IMR-90 (cell line): ENCODE data around the gene CCDC70.

Experiments used
- BHLHE40 ChIP-seq: fragments of 150-350 bp; IDR thresholded peaks from 2 replicates; pipeline ENCODE4 v1.6.1; 2016; ENCODE audit warnings: mild to moderate bottlenecking, low read depth, low read length
- CEBPB ChIP-seq: IDR thresholded peaks from 2 replicates; pipeline ENCODE4 v1.6.1; 2012; ENCODE audit warnings: low read depth, low read length, improper control_type of control experiment
- FOS ChIP-seq: fragments of 150-350 bp; IDR thresholded peaks from 2 replicates; pipeline ENCODE4 v1.6.1; 2016; ENCODE audit warnings: low read depth, low read length
- MAFK ChIP-seq: IDR thresholded peaks from 2 replicates; pipeline ENCODE4 v1.6.1; 2012; ENCODE audit warnings: low read depth, low read length, improper control_type of control experiment
- MAZ ChIP-seq: IDR thresholded peaks from 2 replicates; pipeline ENCODE4 v1.6.1; 2012; ENCODE audit warnings: low read depth, mild to moderate bottlenecking, low read length, improper control_type of control experiment, moderate library complexity, borderline replicate concordance
- MXI1 ChIP-seq: IDR thresholded peaks from 2 replicates; pipeline ENCODE4 v1.6.1; 2012; ENCODE audit warnings: low read depth, mild to moderate bottlenecking, low read length, moderate library complexity, borderline replicate concordance
- POLR2A ChIP-seq: IDR thresholded peaks from 2 replicates; pipeline ENCODE4 v1.6.1; 2012; ENCODE audit warnings: mild to moderate bottlenecking, low read depth, low read length
- RAD21 ChIP-seq: IDR thresholded peaks from 2 replicates; pipeline ENCODE4 v1.6.1; 2012; ENCODE audit warnings: low read length, improper control_type of control experiment
- RCOR1 ChIP-seq: IDR thresholded peaks from 2 replicates; pipeline ENCODE4 v1.6.1; 2012; ENCODE audit warnings: mild to moderate bottlenecking, low read length, improper control_type of control experiment; ENCODE audit not compliant: insufficient replicate concordance
- RFX5 ChIP-seq: IDR thresholded peaks from 2 replicates; pipeline ENCODE4 v1.8.0; 2012; ENCODE audit warnings: low read depth, mild to moderate bottlenecking, low read length, moderate library complexity
- SMC3 ChIP-seq: fragments of 150-350 bp; IDR thresholded peaks from 2 replicates; pipeline ENCODE4 v1.6.1; 2016; ENCODE audit warnings: low read depth, mild to moderate bottlenecking, antibody characterized with exemption, low read length, moderate library complexity
- TF ChIP-seq, protein P1 (sequence below): conservative IDR thresholded peaks from 2 replicates; pipeline ENCODE4 v1.5.1; 2012; ENCODE audit warnings: mild to moderate bottlenecking, low read depth, low read length, improper control_type of control experiment
- TF ChIP-seq, protein P2 (sequence below): fragments of 150-350 bp; IDR thresholded peaks from 2 replicates; pipeline ENCODE4 v1.6.1; 2016; ENCODE audit warnings: low read depth, mild to moderate bottlenecking, low read length, moderate library complexity, borderline replicate concordance
- TF ChIP-seq, protein P3 (sequence below): fragments of 150-350 bp; IDR thresholded peaks from 2 replicates; pipeline ENCODE4 v1.6.1; 2017; ENCODE audit warnings: mild to moderate bottlenecking, antibody characterized with exemption, low read length, low read depth

DNA sequence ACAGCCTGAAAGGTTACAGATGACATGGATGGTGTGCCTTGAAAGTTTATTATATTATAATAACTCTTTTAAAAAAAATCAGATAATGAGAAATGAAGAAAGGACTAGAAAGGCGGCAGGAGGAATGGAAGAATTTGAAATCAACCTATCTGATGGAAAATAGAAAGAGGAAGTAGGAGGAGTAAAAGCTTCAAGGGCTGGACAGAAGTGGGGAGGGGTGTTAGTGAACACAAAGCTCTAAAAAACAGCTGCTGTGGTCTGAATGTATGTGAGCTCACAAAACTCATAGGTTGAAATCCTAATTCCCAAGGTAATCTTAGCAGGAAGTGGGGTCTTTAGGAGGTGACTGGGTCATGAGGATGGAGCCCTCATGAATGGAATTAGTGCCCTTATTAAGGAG, 19.5 kb downstream of the CCDC70 start:
- TF ChIP-seq, protein P1, sequence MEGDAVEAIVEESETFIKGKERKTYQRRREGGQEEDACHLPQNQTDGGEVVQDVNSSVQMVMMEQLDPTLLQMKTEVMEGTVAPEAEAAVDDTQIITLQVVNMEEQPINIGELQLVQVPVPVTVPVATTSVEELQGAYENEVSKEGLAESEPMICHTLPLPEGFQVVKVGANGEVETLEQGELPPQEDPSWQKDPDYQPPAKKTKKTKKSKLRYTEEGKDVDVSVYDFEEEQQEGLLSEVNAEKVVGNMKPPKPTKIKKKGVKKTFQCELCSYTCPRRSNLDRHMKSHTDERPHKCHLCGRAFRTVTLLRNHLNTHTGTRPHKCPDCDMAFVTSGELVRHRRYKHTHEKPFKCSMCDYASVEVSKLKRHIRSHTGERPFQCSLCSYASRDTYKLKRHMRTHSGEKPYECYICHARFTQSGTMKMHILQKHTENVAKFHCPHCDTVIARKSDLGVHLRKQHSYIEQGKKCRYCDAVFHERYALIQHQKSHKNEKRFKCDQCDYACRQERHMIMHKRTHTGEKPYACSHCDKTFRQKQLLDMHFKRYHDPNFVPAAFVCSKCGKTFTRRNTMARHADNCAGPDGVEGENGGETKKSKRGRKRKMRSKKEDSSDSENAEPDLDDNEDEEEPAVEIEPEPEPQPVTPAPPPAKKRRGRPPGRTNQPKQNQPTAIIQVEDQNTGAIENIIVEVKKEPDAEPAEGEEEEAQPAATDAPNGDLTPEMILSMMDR = no peak
- no peak for TF ChIP-seq MXI1
- TF ChIP-seq CEBPB = no peak
- TF ChIP-seq RCOR1 = no peak
- no peak for TF ChIP-seq RFX5
- no peak for TF ChIP-seq MAZ
- no peak for TF ChIP-seq POLR2A
- no peak for TF ChIP-seq SMC3
- TF ChIP-seq, protein P2, sequence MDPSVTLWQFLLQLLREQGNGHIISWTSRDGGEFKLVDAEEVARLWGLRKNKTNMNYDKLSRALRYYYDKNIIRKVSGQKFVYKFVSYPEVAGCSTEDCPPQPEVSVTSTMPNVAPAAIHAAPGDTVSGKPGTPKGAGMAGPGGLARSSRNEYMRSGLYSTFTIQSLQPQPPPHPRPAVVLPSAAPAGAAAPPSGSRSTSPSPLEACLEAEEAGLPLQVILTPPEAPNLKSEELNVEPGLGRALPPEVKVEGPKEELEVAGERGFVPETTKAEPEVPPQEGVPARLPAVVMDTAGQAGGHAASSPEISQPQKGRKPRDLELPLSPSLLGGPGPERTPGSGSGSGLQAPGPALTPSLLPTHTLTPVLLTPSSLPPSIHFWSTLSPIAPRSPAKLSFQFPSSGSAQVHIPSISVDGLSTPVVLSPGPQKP = no peak
- no peak for TF ChIP-seq RAD21
- TF ChIP-seq FOS = no peak
- TF ChIP-seq BHLHE40 = no peak
- TF ChIP-seq MAFK = no peak
- TF ChIP-seq, protein P3, sequence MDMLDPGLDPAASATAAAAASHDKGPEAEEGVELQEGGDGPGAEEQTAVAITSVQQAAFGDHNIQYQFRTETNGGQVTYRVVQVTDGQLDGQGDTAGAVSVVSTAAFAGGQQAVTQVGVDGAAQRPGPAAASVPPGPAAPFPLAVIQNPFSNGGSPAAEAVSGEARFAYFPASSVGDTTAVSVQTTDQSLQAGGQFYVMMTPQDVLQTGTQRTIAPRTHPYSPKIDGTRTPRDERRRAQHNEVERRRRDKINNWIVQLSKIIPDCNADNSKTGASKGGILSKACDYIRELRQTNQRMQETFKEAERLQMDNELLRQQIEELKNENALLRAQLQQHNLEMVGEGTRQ = no peak
